ENCODE data around the gene COL10A1.

COL10A1 gene

GRCh38 chr6:116078945-116079344 is 47.0 kb downstream of the COL10A1 start:
- peaks cover 3% of the 10 kb centered on the region; the same call in 1 of the 2 replicates for H3K27me3 ChIP-seq (ENCODE audit: control insufficient read depth, low read length)
- no peak overlapping the region for H3K27ac ChIP-seq (ENCODE audit: low read depth, low read length)
- no peaks in the 10 kb centered on the region for H3K79me2 ChIP-seq (ENCODE audit: control insufficient read depth, low read length)
- no peak overlapping the region for H3K4me3 ChIP-seq (ENCODE audit: low read length)
- H4K20me1 ChIP-seq (ENCODE audit: control insufficient read depth, insufficient read depth, low read depth, low read length), result no peaks in the 10 kb centered on the region
- no peak for TF ChIP-seq EZH2phosphoT487 (IDR thresholded peaks at IDR 0.05; ENCODE audit: borderline replicate concordance, low read length)
- TF ChIP-seq, protein P1, sequence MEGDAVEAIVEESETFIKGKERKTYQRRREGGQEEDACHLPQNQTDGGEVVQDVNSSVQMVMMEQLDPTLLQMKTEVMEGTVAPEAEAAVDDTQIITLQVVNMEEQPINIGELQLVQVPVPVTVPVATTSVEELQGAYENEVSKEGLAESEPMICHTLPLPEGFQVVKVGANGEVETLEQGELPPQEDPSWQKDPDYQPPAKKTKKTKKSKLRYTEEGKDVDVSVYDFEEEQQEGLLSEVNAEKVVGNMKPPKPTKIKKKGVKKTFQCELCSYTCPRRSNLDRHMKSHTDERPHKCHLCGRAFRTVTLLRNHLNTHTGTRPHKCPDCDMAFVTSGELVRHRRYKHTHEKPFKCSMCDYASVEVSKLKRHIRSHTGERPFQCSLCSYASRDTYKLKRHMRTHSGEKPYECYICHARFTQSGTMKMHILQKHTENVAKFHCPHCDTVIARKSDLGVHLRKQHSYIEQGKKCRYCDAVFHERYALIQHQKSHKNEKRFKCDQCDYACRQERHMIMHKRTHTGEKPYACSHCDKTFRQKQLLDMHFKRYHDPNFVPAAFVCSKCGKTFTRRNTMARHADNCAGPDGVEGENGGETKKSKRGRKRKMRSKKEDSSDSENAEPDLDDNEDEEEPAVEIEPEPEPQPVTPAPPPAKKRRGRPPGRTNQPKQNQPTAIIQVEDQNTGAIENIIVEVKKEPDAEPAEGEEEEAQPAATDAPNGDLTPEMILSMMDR (IDR thresholded peaks at IDR 0.05; ENCODE audit: low read depth, low read length, poor library complexity, severe bottlenecking), result no peak
- no peaks in the 10 kb centered on the region for H3K9me3 ChIP-seq (ENCODE audit: control insufficient read depth, insufficient read depth, low read length)
- H3K9me2 ChIP-seq (replicated peaks; ENCODE audit: control insufficient read depth, low read length), result no peaks in the 10 kb centered on the region
- H3K4me2 ChIP-seq (ENCODE audit: low read length), result no peak overlapping the region
- no peaks in the 10 kb centered on the region for H3K36me3 ChIP-seq (ENCODE audit: control insufficient read depth, low read length)
- no peaks in the 10 kb centered on the region for H3F3A ChIP-seq (ENCODE audit: control insufficient read depth, insufficient read depth)
- no peaks in the 10 kb centered on the region for H3K4me1 ChIP-seq (ENCODE audit: control insufficient read depth, low read length)

GRCh38 chr6:116078522-116078921 is 47.4 kb downstream of the COL10A1 start:
- Histone ChIP-seq H3K4me1 (ENCODE audit: control insufficient read depth, low read length) (no peaks in the 10 kb centered on the region), H3K9me2 (replicated peaks; ENCODE audit: control insufficient read depth, low read length) (no peaks in the 10 kb centered on the region), H3K27ac (ENCODE audit: low read depth, low read length) (no peak overlapping the region), H3K27me3 (ENCODE audit: control insufficient read depth, low read length) (peaks cover 3% of the 10 kb centered on the region; the same call in 1 of the 2 replicates), H3K4me3 (ENCODE audit: low read length) (no peak overlapping the region), H3K36me3 (ENCODE audit: control insufficient read depth, low read length) (no peaks in the 10 kb centered on the region), H3K4me2 (ENCODE audit: low read length) (no peak overlapping the region), H3K9me3 (ENCODE audit: control insufficient read depth, insufficient read depth, low read length) (no peaks in the 10 kb centered on the region), H3K79me2 (ENCODE audit: control insufficient read depth, low read length) (no peaks in the 10 kb centered on the region), H3F3A (ENCODE audit: control insufficient read depth, insufficient read depth) (no peaks in the 10 kb centered on the region), H4K20me1 (ENCODE audit: control insufficient read depth, insufficient read depth, low read depth, low read length) (no peaks in the 10 kb centered on the region)
- TF ChIP-seq EZH2phosphoT487 (IDR thresholded peaks at IDR 0.05; ENCODE audit: borderline replicate concordance, low read length), result no peak
- TF ChIP-seq, protein P1 (IDR thresholded peaks at IDR 0.05; ENCODE audit: low read depth, low read length, poor library complexity, severe bottlenecking), result no peak

DNA sequence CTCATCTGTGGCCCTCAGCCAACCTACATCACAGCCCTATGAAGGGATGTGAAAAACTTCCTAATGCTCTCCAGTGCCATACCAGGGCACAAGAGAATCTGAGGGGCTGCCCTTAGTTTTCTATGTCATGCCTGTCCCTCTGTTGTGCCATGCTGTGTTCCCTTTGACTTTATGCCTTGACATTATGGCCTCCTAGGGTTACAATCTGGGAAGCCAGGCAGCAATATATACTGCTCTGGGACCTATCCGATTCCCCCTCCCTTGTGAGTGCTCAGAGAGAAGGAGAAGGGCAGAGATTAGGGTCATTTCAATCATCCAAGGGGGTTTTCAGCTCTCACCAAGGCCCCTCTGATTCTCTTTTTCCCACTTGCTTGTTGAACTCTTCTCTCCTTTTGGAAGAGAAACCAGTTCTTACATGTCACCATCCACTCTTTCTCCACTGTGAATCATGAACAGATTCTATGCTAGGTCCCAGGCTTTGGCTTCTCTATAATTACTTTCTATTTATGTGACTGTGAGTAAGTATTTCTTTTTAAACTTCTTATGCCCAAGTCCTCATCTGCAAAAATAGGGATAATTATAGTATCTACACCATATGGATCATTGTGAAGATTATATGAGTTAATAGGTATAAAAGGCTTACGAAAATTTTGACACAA is 51.1 kb downstream of the COL10A1 start:
- TF ChIP-seq EZH2phosphoT487 (IDR thresholded peaks at IDR 0.05; ENCODE audit: borderline replicate concordance, low read length), result no peak
- TF ChIP-seq, protein P1 (IDR thresholded peaks at IDR 0.05; ENCODE audit: low read depth, low read length, poor library complexity, severe bottlenecking), result no peak
- Histone ChIP-seq H3K4me2 (ENCODE audit: low read length) (no peak overlapping the region), H3K4me1 (ENCODE audit: control insufficient read depth, low read length) (peaks cover 4% of the 10 kb centered on the region), H3K36me3 (ENCODE audit: control insufficient read depth, low read length) (no peaks in the 10 kb centered on the region), H3K9me2 (replicated peaks; ENCODE audit: control insufficient read depth, low read length) (no peaks in the 10 kb centered on the region), H3K4me3 (ENCODE audit: low read length) (no peak overlapping the region), H3K27me3 (ENCODE audit: control insufficient read depth, low read length) (no peaks in the 10 kb centered on the region), H3K27ac (ENCODE audit: low read depth, low read length) (no peak overlapping the region), H3K9me3 (ENCODE audit: control insufficient read depth, insufficient read depth, low read length) (no peaks in the 10 kb centered on the region), H4K20me1 (ENCODE audit: control insufficient read depth, insufficient read depth, low read depth, low read length) (no peaks in the 10 kb centered on the region), H3F3A (ENCODE audit: control insufficient read depth, insufficient read depth) (no peaks in the 10 kb centered on the region), H3K79me2 (ENCODE audit: control insufficient read depth, low read length) (no peaks in the 10 kb centered on the region)
